ENCODE results near the gene SYCE3. TPM values are rescaled to one million over a fixed set of nuclear protein-coding genes. Genes with fewer than 3 reads are reported as not detected.

The SYCE3 gene
- total and polyA plus RNA-seq, 7 donors, result not detected

GRCh38 chr22:50526108-50526833 is 36.4 kb downstream of the SYCE3 start:
- Histone ChIP-seq H3K27ac (peak overlapping the region; percentile 92 to 94 (median 94)), H3K4me1 (peaks cover 0 to 65% (median 46%) of the 10 kb centered on the region in 4 donors), H3K27me3 (peaks cover 17 to 26% (median 23%) of the 10 kb centered on the region in 3 donors), H3K4me3 (peak overlapping the region; percentile 48 to 81 (median 74)), H3K36me3 (peaks cover 19 to 29% (median 25%) of the 10 kb centered on the region in 4 donors), H3K9me3 (no peaks in the 10 kb centered on the region)
- TF ChIP-seq POLR2A (IDR thresholded peaks at IDR 0.05) (no peak), POLR2AphosphoS5 (IDR thresholded peaks at IDR 0.05) (peak in 2 of 4 donors; percentile 10 to 15), CTCF (IDR thresholded peaks at IDR 0.05) (peak in 2 of 4 experiments; percentile 22 to 56), EP300 (IDR thresholded peaks at IDR 0.05) (no peak)
- WGBS, 2 donors, result 1% methylated on average over 77 of the region's 77 CpGs
- intact Hi-C loops (cut with DNase I), result loop anchor here (5.0 kb wide), 3 partner anchors 36 to 279 kb away; partner anchors contain the start of genes ARSA, SYCE3 and TUBGCP6
- DNase-seq, result peak; percentile 88

- Histone ChIP-seq H3K4me3 (peak overlapping the region; percentile 48 to 81 (median 74)), H3K4me1 (peaks cover 0 to 61% (median 41%) of the 10 kb centered on the region in 4 donors), H3K9me3 (no peaks in the 10 kb centered on the region), H3K36me3 (peaks cover 21 to 34% (median 28%) of the 10 kb centered on the region in 4 donors), H3K27ac (peak overlapping the region; percentile 92 to 94 (median 94)), H3K27me3 (peaks cover 12 to 21% (median 18%) of the 10 kb centered on the region in 3 donors)
- DNase-seq, result no peak
- intact Hi-C loops (cut with DNase I), result loop anchor here (1.0 to 5.0 kb wide), 6 partner anchors 17 to 278 kb away; partner anchors contain the start of genes ARSA, CHKB, NCAPH2 and SYCE3
- no peak for TF ChIP-seq POLR2A (IDR thresholded peaks at IDR 0.05)
- TF ChIP-seq EP300 (IDR thresholded peaks at IDR 0.05), result no peak
- TF ChIP-seq CTCF (IDR thresholded peaks at IDR 0.05), result no peak
- TF ChIP-seq POLR2AphosphoS5 (IDR thresholded peaks at IDR 0.05), result no peak
- WGBS, 2 donors, result 1% methylated on average over 33 of the region's 33 CpGs
Measured at GRCh38 chr22:50525858-50526107, 36.9 kb downstream of the SYCE3 start.

GRCh38 chr22:50525104-50525857 is 37.4 kb downstream of the SYCE3 start, which contains the start of gene SCO2:
Gene SCO2 (minus strand): TSS chr22:50525598. CDS start chr22:50524411, 1,187 bp downstream.
- no peaks in the 10 kb centered on the region for H3K9me3 ChIP-seq
- H3K36me3 ChIP-seq, result peaks cover 21 to 39% (median 29%) of the 10 kb centered on the region in 4 donors
- DNase-seq, result peak; percentile 98
- peaks cover 0 to 56% (median 36%) of the 10 kb centered on the region in 4 donors for H3K4me1 ChIP-seq
- intact Hi-C loops (cut with DNase I), result loop anchor here (1.0 to 5.0 kb wide), 6 partner anchors 16 to 278 kb away; partner anchors contain the start of genes ARSA, CHKB, NCAPH2 and SYCE3
- H3K27me3 ChIP-seq, result peaks cover 8 to 16% (median 13%) of the 10 kb centered on the region in 3 donors
- H3K4me3 ChIP-seq, result peak within 1 kb of the TSS; percentile 48 to 81 (median 74)
- WGBS, 2 donors, result 0% methylated on average over 84 of the region's 84 CpGs
- TF ChIP-seq POLR2A (IDR thresholded peaks at IDR 0.05) (peak; percentile 26 to 71), EP300 (IDR thresholded peaks at IDR 0.05) (no peak), POLR2AphosphoS5 (IDR thresholded peaks at IDR 0.05) (peak; percentile 78 to 92 (median 88)), CTCF (IDR thresholded peaks at IDR 0.05) (peak in 2 of 4 experiments; percentile 26 to 35)
- peak within 1 kb of the TSS; percentile 92 to 94 (median 94) for H3K27ac ChIP-seq

- H3K27ac ChIP-seq, result peak overlapping the region; percentile 92 to 94 (median 94)
- H3K27me3 ChIP-seq, result peaks cover 2 to 10% (median 7%) of the 10 kb centered on the region in 3 donors
- H3K4me1 ChIP-seq, result peaks cover 0 to 50% (median 31%) of the 10 kb centered on the region in 4 donors
- H3K9me3 ChIP-seq, result no peaks in the 10 kb centered on the region
- H3K4me3 ChIP-seq, result peak overlapping the region; percentile 48 to 81 (median 74)
- no peak for TF ChIP-seq POLR2A (IDR thresholded peaks at IDR 0.05)
- no peak for TF ChIP-seq POLR2AphosphoS5 (IDR thresholded peaks at IDR 0.05)
- no peak for TF ChIP-seq EP300 (IDR thresholded peaks at IDR 0.05)
- no peak for TF ChIP-seq CTCF (IDR thresholded peaks at IDR 0.05)
- no peak for DNase-seq
- intact Hi-C loops (cut with DNase I), result loop anchor here (1.0 to 5.0 kb wide), 6 partner anchors 16 to 277 kb away; partner anchors contain the start of genes ARSA, CHKB, NCAPH2 and SYCE3
- 2 to 7% methylated on average over 19 of the region's 19 CpGs for WGBS, 2 donors
- peaks cover 23 to 45% (median 29%) of the 10 kb centered on the region in 4 donors for H3K36me3 ChIP-seq
Measured at GRCh38 chr22:50524676-50525103, 38.0 kb downstream of the SYCE3 start.
